ENCODE results near the gene DRP2.
"Not testable (repeated sequence)": the region's sequence is repeated elsewhere in the genome, so short reads cannot be mapped to it uniquely, and the experiment has no call there.

Gene DRP2

GRCh38 chrX:101219116-101219863 is at the start of gene DRP2:
TSS of gene DRP2 (plus strand) at chrX:101219786. CDS start at chrX:101231648, 11,862 bp downstream.
- DNase-seq, result no peak

DNA sequence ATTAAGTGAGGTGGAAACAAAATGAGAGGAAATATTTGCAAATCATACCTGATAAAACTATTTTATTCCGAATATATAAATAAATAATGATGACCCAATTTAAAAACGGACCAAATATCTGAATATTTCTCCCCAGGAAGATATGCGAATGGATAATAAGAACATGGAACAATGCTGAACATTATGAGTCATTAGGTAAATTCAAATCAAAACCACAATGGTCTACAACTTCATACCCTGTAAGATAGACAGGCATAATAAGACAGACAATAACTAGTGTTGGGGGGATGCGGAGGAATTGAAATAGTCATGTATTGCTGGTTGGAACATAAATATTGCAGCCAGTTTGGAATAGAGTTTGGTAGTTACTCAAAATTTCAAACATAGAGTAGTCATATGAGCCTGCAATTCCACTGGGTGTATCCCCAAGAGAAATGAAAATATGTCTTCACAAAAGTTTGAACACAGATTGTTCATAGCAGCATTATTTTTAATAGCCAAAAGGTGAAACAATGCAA is 47.6 kb upstream of the DRP2 start:
- no peak for DNase-seq

GRCh38 chrX:101176439-101176838 is 43.1 kb upstream of the DRP2 start:
- no peak for DNase-seq

GRCh38 chrX:101184876-101185275 is 34.7 kb upstream of the DRP2 start:
- DNase-seq, result not testable (repeated sequence)

DNA sequence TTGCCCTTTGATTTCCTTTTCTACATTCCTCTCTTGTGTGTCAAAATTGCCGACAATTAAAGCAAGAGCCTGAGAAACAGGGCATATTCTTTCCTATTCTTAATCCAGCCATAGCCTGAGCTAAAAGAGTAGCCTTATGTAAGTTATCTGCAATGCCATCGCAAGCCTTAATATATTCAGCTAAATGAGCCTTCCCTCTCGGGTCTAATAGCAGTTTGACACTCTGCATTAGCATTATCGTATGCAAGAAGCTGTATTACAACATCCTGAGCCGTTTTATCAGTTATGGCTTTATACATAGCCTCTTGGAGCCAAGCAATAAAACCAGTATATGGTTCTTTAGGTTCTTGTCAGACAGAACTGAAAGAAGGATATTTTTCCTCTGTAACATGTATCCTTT is 31.6 kb upstream of the DRP2 start:
- not testable (repeated sequence) for DNase-seq

GRCh38 chrX:101190736-101191135 is 28.9 kb upstream of the DRP2 start:
- no peak for DNase-seq

GRCh38 chrX:101191217-101191750 is 28.3 kb upstream of the DRP2 start:
- DNase-seq, result no peak

DNA sequence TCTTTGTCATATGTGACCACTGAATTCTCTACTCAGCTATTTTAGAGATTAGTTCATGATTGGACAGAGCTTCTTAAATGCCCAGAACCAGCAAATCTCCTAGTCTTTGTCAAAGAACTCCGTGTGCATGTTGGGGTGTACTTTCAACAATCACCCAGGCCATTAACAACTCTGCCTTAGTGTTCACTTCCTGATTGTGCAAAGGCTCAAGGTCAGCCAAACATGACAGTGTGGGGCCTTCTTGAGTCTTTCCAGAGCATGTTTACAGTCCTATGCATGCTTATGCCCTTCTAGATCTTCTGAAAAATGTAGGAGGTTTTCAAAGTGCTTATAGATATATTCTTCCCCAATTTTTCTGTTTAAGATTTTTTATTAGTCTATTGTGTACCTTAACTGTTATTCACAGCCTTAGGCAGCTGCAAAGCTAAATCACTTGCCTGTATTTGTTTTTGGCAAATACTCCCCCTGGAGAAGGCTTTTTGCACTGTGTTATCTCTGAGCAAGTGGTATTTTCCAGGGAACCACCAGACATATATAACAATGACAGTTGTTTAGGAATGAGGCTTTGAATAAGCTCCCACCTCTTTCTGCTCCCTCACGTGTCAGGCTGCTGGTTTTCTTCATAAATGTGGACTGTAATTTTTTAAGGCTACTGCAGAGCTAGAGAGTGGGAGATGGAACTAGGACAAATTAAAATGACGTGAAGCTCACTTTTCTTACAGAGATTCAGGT is 24.0 kb upstream of the DRP2 start:
- DNase-seq, result no peak

DNA sequence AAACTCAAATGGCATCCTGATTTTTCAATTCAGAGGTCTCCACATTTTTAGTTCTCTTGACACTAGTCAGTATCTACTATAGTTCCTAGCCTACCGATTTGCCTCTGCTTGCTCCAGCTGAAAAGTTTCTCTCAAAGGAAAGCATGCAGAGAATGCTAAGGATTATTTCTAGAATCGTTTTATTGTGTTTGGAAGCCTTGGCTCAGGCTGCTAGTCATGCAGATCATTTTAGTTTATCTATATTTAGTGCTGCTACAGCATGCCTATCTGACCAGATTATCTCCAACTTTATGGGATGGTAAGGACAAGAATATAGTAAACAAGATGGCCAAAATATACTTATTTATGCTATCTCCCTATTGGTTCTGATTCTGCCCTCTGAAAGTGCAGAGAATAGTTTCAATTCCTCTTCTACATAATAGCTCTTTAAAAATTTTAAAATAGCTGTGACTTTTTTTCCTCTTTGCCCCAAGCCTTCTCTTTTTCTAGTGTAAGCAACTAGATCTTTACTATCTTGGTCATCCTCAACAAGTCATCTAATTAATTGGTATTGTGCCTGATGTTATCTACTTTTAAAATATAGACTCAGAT is 15.7 kb upstream of the DRP2 start:
- no peak for DNase-seq

- no peak for DNase-seq
Observed at GRCh38 chrX:101206471-101206870, 13.1 kb upstream of the DRP2 start.

DNA sequence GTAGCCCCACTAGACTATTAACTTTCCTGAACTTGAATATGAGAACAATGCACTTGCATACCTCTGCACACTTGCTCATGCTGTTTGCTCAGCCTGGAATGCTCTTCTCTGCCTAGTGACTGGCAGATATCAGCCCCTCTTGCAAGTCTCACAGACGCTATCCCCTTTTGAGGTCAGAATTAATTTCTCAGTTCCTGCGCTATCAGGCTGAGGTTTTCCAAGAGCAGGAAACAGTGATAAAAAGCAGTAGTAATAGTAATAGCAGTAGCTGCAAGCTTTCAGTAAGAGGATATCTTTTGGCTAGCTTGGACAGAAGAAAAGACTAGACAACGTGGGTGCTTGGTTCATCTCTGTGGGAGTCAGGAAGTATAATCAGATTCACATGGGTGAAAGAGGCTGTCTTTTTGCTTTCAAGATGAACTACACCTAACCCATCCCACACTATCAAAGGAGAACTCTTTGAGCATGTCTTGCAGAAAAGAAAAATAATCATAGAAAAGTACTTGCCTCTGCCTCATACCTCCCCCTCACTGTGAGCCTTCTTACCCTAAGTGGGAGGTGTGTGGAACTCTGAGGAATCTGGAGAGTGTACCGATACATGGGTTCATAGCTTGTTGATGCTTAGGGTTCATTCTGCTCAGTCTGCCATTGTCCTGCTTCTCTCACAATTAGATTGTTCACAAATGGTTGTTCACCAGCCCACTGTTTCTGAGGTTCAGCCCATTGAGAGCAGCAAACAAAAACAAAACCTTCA is 11.3 kb upstream of the DRP2 start:
- no peak for DNase-seq

GRCh38 chrX:101210630-101211029 is 9.0 kb upstream of the DRP2 start:
- no peak for DNase-seq

- no peak for DNase-seq
Observed at GRCh38 chrX:101217689-101218088, 1.9 kb upstream of the DRP2 start.

GRCh38 chrX:101219864-101220346 is 319 bp downstream of the DRP2 start:
- peak in 1 of 2 experiments; percentile 2 for DNase-seq

DNA sequence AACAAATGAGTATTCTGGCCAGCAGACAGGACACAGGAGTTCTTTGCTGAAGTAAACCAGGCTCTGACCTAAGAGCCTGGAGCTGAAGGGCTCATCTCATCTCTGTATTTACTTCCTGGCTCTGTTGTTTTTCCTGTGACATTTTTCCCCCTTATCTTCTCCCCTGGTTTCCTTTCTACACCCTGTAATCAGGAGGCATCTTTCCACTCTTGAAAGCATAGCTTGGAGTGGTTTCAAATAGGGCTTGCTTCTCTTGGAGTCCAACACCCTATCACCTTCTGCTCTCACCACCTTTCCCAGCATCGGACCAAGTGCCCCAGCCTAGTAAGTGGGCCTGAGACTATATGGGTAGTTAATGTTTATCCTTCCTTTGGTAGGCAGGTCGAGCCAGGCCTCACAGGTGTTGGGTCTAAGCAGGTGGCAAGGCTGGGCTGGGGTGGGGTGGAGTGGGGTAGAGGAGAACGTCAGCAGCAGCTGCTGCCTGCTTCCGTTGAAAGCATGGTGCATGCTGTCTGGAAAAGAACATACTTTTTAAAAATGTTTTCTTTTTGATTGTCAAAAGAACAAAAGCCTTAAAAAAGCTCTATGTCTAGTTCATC is 1.2 kb downstream of the DRP2 start:
- no peak for DNase-seq

GRCh38 chrX:101223226-101223625 is 3.6 kb downstream of the DRP2 start:
- DNase-seq, result no peak

GRCh38 chrX:101229170-101229569 is 9.6 kb downstream of the DRP2 start:
- DNase-seq, result no peak

GRCh38 chrX:101230636-101231035 is 11.1 kb downstream of the DRP2 start:
- DNase-seq, result no peak

- DNase-seq, result no peak
Observed at GRCh38 chrX:101231080-101231479, 11.5 kb downstream of the DRP2 start.

GRCh38 chrX:101232316-101232715 is 12.7 kb downstream of the DRP2 start:
- no peak for DNase-seq

GRCh38 chrX:101237041-101237440 is 17.5 kb downstream of the DRP2 start:
- no peak for DNase-seq

- DNase-seq, result no peak
Observed at GRCh38 chrX:101241531-101241930, 21.9 kb downstream of the DRP2 start.
